Lung (tissue), 12 donors: ENCODE results near the gene PARP4. TPM values are rescaled to one million over a fixed set of nuclear protein-coding genes. Genes with fewer than 3 reads are reported as not detected.

Source experiments
- ATAC-seq: fragments of 200-7000 bp; cut with Tn5 transposase; one replicate; pipeline ENCODE4 v1.9.1; 2020; ENCODE audit warnings: moderate number of reproducible peaks; ENCODE audit not compliant: insufficient read depth, low FRiP score
- DNase-seq, 3 donors: peaks; one replicate each; pipeline ENCODE4 v3.0.0-alpha.2; 2013 to 2017
- H3K27ac ChIP-seq, 2 donors: one replicate each; pipeline ENCODE4 v1.5.1; 2013; ENCODE audit warnings: mild to moderate bottlenecking in 2 of 2, moderate library complexity in 2 of 2, control low read depth in 1 of 2, inconsistent platforms in 1 of 2, low read depth in 1 of 2, low read length in 1 of 2
- H3K27me3 ChIP-seq, 3 donors: one replicate each; pipeline ENCODE4 v1.5.1; 2013; ENCODE audit warnings: low read length in 2 of 3; ENCODE audit not compliant: control insufficient read depth in 3 of 3, insufficient read depth in 3 of 3
- H3K36me3 ChIP-seq, 4 donors: one replicate each; pipeline ENCODE4 v1.5.1; 2013; ENCODE audit warnings: low read length in 4 of 4, mild to moderate bottlenecking in 1 of 4, moderate library complexity in 1 of 4; ENCODE audit not compliant: control insufficient read depth in 4 of 4, insufficient read depth in 4 of 4
- H3K4me1 ChIP-seq, 5 donors: one replicate each; pipeline ENCODE4 v1.5.1; 2013; ENCODE audit warnings: low read length in 5 of 5, mild to moderate bottlenecking in 2 of 5, moderate library complexity in 1 of 5; ENCODE audit not compliant: control insufficient read depth in 5 of 5, insufficient read depth in 5 of 5
- H3K4me3 ChIP-seq: one replicate; pipeline ENCODE4 v1.5.1; 2013; ENCODE audit warnings: mild to moderate bottlenecking, control low read depth, moderate library complexity
- H3K9ac ChIP-seq, 2 donors: one replicate each; pipeline ENCODE4 v1.5.1; 2013; ENCODE audit warnings: low read length in 2 of 2, control low read depth in 1 of 2; ENCODE audit not compliant: insufficient read depth in 1 of 2
- H3K9me3 ChIP-seq, 4 donors: one replicate each; pipeline ENCODE4 v1.5.1; 2013; ENCODE audit warnings: low read length in 3 of 4, mild to moderate bottlenecking in 1 of 4, moderate library complexity in 1 of 4; ENCODE audit not compliant: control insufficient read depth in 4 of 4, insufficient read depth in 3 of 4
- CTCF ChIP-seq: IDR thresholded peaks from 2 replicates; pipeline ENCODE4 v1.5.1; 2012; ENCODE audit warnings: mild to moderate bottlenecking; ENCODE audit errors: control extremely low read depth, extremely low read depth
- WGBS, 2 donors: extraction: QIAGEN DNeasy Blood & Tissue Kit; methylation state at CpG; one replicate each; pipeline ENCODE4 v1.1.7; 2013; 5-methylcytosine and 5-hydroxymethylcytosine counted together
- polyA plus RNA-seq, 2 donors: library from polyadenylated mRNA; stranded (reverse); fragments of 200-250 nt; gene quantifications; one replicate each; pipeline ENCODE4 v1.2.1, GENCODE V29; 2013
- total RNA-seq, 2 donors: library from RNA; depleted of rRNA in 1 of 2; stranded (reverse); fragments of >200 nt in 1 of 2; gene quantifications; one replicate each; pipeline ENCODE4 v1.2.1, GENCODE V29; 2014 to 2021
- donor health status: control.
- donor health status: control.
- donor health status: Bipolar disorder and iron deficiency.
- donor health status: healthy.
- donor health status: DM: yes; HTN: yes; CAD: no.

The PARP4 gene
- total and polyA plus RNA-seq, 4 donors, result 18.4 to 61.1 (median 46.2) TPM

- no peaks in the 10 kb centered on the region for H3K36me3 ChIP-seq
- H3K4me3 ChIP-seq, result no peak overlapping the region
- H3K27me3 ChIP-seq, result peaks cover 0 to 11% (median 11%) of the 10 kb centered on the region in 3 donors
- peaks cover 0 to 5% (median 0%) of the 10 kb centered on the region in 5 donors for H3K4me1 ChIP-seq
- no peak for TF ChIP-seq CTCF
- no peak for ATAC-seq
- H3K9ac ChIP-seq, result no peak overlapping the region
- no peak overlapping the region for H3K27ac ChIP-seq
- DNase-seq, result no peak
- no peaks in the 10 kb centered on the region for H3K9me3 ChIP-seq
- 87 to 89% methylated on average over 11 of the region's 11 CpGs for WGBS, 2 donors
Measured at GRCh38 chr13:24539500-24540165, 27.1 kb upstream of the PARP4 start.

DNA sequence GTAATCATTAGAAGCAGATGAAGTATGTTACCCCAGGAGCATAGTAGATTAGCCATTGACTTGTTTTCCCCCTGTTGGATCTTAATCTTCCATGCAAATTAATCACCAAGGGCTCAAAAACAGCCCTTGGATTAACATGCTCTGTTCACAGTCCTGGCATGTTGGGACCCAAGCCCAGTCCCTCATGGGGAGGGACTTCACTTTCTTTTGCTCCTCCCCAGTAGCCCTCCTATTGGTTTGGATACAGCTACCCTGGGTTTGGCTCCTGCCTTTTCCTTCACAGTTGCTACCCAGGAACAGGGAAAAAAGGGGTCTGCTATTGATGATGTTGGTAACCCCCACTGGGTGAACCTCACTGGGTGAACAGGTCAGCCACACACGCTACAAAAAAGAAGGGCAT, 16.9 kb upstream of the PARP4 start:
- no peak overlapping the region for H3K9ac ChIP-seq
- WGBS, 2 donors, result 91 to 100% methylated on average over 1 of the region's 1 CpG
- ATAC-seq (no peak), DNase-seq (no peak)
- H3K27ac ChIP-seq, result no peak overlapping the region
- no peak overlapping the region for H3K4me3 ChIP-seq
- peaks cover 0 to 3% (median 0%) of the 10 kb centered on the region in 3 donors for H3K27me3 ChIP-seq
- H3K4me1 ChIP-seq, result peaks cover 0 to 15% (median 0%) of the 10 kb centered on the region in 5 donors
- H3K9me3 ChIP-seq, result no peaks in the 10 kb centered on the region
- no peaks in the 10 kb centered on the region for H3K36me3 ChIP-seq
- no peak for TF ChIP-seq CTCF

DNA sequence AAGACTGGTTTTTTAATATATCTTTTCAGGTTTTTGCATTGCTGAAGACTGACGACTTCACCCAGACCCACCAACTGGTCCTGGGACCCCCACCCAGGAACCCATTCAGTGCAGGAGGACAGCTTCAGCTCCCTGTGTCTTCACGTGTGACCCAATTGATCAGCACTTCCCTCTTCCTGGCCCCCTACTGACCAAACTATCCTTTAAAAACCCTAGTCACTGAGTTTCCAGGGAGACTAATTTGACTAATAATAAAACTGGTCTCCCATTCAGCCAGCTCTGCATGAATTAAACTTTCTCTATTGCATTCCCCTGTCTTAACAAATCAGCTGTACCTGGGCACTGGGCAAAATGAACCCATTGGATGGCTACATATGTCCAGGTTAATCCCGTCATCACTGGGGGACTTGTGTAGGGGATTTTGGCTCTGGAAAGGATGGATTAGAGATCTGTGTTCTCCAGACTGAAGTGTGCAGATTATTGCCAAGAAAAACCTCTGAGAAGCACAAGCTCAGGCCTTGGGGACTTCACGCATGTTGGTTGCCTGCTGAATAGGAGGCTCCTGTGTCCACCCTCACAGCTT, 16.3 kb upstream of the PARP4 start:
- DNase-seq (no peak), ATAC-seq (no peak)
- TF ChIP-seq CTCF, result no peak
- H3K27ac ChIP-seq, result no peak overlapping the region
- H3K27me3 ChIP-seq, result peaks cover 0 to 3% (median 0%) of the 10 kb centered on the region in 3 donors
- no peak overlapping the region for H3K9ac ChIP-seq
- no peaks in the 10 kb centered on the region for H3K36me3 ChIP-seq
- peaks cover 0 to 15% (median 0%) of the 10 kb centered on the region in 5 donors for H3K4me1 ChIP-seq
- 86 to 87% methylated on average over 4 of the region's 4 CpGs for WGBS, 2 donors
- no peak overlapping the region for H3K4me3 ChIP-seq
- no peaks in the 10 kb centered on the region for H3K9me3 ChIP-seq
